Neuronal stem cell (in vitro differentiated cells): ENCODE measurements around the gene HOXC4.
"Not testable (repeated sequence)": the region's sequence is repeated elsewhere in the genome, so short reads cannot be mapped to it uniquely, and the experiment has no call there.

ENCODE experiments used
- DNase-seq: peaks from one replicate; pipeline ENCODE4 v3.0.0-alpha.2; 2013; ENCODE audit warnings: low spot score
- H2AFZ ChIP-seq: one replicate; pipeline ENCODE4 v1.6.1; 2013; ENCODE audit warnings: mild to moderate bottlenecking, low read length, inconsistent platforms
- H2AK5ac ChIP-seq: 2 replicates; pipeline ENCODE4 v1.6.1; 2013; ENCODE audit warnings: low read depth, mild to moderate bottlenecking, inconsistent platforms, low read length, moderate library complexity, mixed read lengths
- H2BK120ac ChIP-seq: 2 replicates; pipeline ENCODE4 v1.6.1; 2013; ENCODE audit warnings: low read depth, mild to moderate bottlenecking, inconsistent platforms, low read length, moderate library complexity, mixed read lengths
- H2BK12ac ChIP-seq: one replicate; pipeline ENCODE4 v1.6.1; 2013; ENCODE audit warnings: low read length, inconsistent platforms
- H2BK15ac ChIP-seq: 2 replicates; pipeline ENCODE4 v1.6.1; 2013; ENCODE audit warnings: mild to moderate bottlenecking, low read length, inconsistent platforms, mixed read lengths
- H2BK5ac ChIP-seq: one replicate; pipeline ENCODE4 v1.6.1; 2013; ENCODE audit warnings: inconsistent platforms, mild to moderate bottlenecking, low read length, moderate library complexity
- H3K14ac ChIP-seq: one replicate; pipeline ENCODE4 v1.6.1; 2013; ENCODE audit warnings: low read length, inconsistent platforms
- H3K18ac ChIP-seq: 2 replicates; pipeline ENCODE4 v1.6.1; 2013; ENCODE audit warnings: low read length, inconsistent platforms
- H3K23ac ChIP-seq: 2 replicates; pipeline ENCODE4 v1.6.1; 2013; ENCODE audit warnings: low read depth, mild to moderate bottlenecking, mixed read lengths, low read length, inconsistent platforms; ENCODE audit not compliant: poor library complexity
- H3K27ac ChIP-seq: replicated peaks from 3 replicates; pipeline ENCODE4 v1.5.1; 2013; ENCODE audit warnings: low read length, inconsistent platforms
- H3K27me3 ChIP-seq, 3 experiments: 2 replicates each; pipeline ENCODE4 v1.6.1; 2013; ENCODE audit warnings: low read length in 3 of 3, mild to moderate bottlenecking in 2 of 3, inconsistent platforms in 1 of 3, low read depth in 1 of 3, mixed read lengths in 1 of 3, moderate library complexity in 1 of 3; ENCODE audit not compliant: control insufficient read depth in 3 of 3, insufficient read depth in 3 of 3
- H3K36me3 ChIP-seq, 2 donors: replicated peaks in 1 of 2; 2 replicates each; pipeline ENCODE4 v1.6.1; 2013; ENCODE audit warnings: low read length in 2 of 2; ENCODE audit not compliant: control insufficient read depth in 2 of 2, insufficient read depth in 2 of 2
- H3K4ac ChIP-seq: 2 replicates; pipeline ENCODE4 v1.6.1; 2013; ENCODE audit warnings: inconsistent platforms, mild to moderate bottlenecking, low read length, moderate library complexity
- H3K4me1 ChIP-seq, 2 donors: 1 replicate in 1 of 2; 2 replicates in 1 of 2; pipeline ENCODE4 v1.6.1; 2013; ENCODE audit warnings: low read length in 2 of 2, low read depth in 1 of 2; ENCODE audit not compliant: control insufficient read depth in 2 of 2, insufficient read depth in 1 of 2
- H3K4me2 ChIP-seq: one replicate; pipeline ENCODE4 v1.6.1; 2013; ENCODE audit warnings: mild to moderate bottlenecking, low read length, inconsistent platforms; ENCODE audit not compliant: insufficient read depth, poor library complexity, severe bottlenecking
- H3K4me3 ChIP-seq, 2 donors: 2 replicates each; pipeline ENCODE4 v1.5.1; 2013; ENCODE audit warnings: low read length in 2 of 2, mild to moderate bottlenecking in 2 of 2, inconsistent platforms in 1 of 2, moderate library complexity in 1 of 2
- H3K79me1 ChIP-seq: one replicate; pipeline ENCODE4 v1.6.1; 2013; ENCODE audit warnings: low read depth, mild to moderate bottlenecking, inconsistent platforms, low read length, moderate library complexity
- H3K9ac ChIP-seq: one replicate; pipeline ENCODE4 v1.6.1; 2013; ENCODE audit warnings: mild to moderate bottlenecking, low read depth, low read length, inconsistent platforms; ENCODE audit not compliant: poor library complexity
- H3K9me3 ChIP-seq, 2 donors: replicated peaks in 1 of 2; 2 replicates each; pipeline versions ENCODE3 to v1.6.1; 2013; ENCODE audit warnings: low read length in 2 of 2, mild to moderate bottlenecking in 2 of 2, inconsistent platforms in 1 of 2, low read depth in 1 of 2, mixed read lengths in 1 of 2, moderate library complexity in 1 of 2; ENCODE audit not compliant: control insufficient read depth in 2 of 2, insufficient read depth in 1 of 2
- H4K8ac ChIP-seq: one replicate; pipeline ENCODE4 v1.6.1; 2013; ENCODE audit warnings: low read depth, mild to moderate bottlenecking, inconsistent platforms, low read length, moderate library complexity
- H4K91ac ChIP-seq: one replicate; pipeline ENCODE4 v1.6.1; 2013; ENCODE audit warnings: low read length, low read depth, mild to moderate bottlenecking, inconsistent platforms; ENCODE audit not compliant: poor library complexity
- WGBS, 2 donors: extraction: QIAGEN DNeasy Blood & Tissue Kit; methylation state at CpG; one replicate each; pipeline ENCODE4 v1.1.7; 2013; ENCODE audit warnings: missing lambda C conversion rate in 2 of 2, mixed read lengths in 1 of 2; ENCODE audit not compliant: insufficient read length in 2 of 2, insufficient replicate concordance in 1 of 2; ENCODE audit errors: extremely low coverage in 2 of 2; 5-methylcytosine and 5-hydroxymethylcytosine counted together

HOXC4 gene

GRCh38 chr12:54074308-54074707, 20.7 kb downstream of the HOXC4 start:
- no peak overlapping the region for H3K9ac ChIP-seq
- no peak overlapping the region for H2AK5ac ChIP-seq
- H4K8ac ChIP-seq = no peak overlapping the region
- no peaks in the 10 kb centered on the region for H3K36me3 ChIP-seq
- no peak overlapping the region for H3K18ac ChIP-seq
- no peaks in the 10 kb centered on the region for H3K79me1 ChIP-seq
- H3K27ac ChIP-seq = no peak overlapping the region
- H3K4me3 ChIP-seq = no peak overlapping the region
- H3K9me3 ChIP-seq = no peaks in the 10 kb centered on the region
- no peak for DNase-seq
- no peak overlapping the region for H3K23ac ChIP-seq
- no peak overlapping the region for H2BK12ac ChIP-seq
- no peak overlapping the region for H4K91ac ChIP-seq
- no peak overlapping the region for H2BK120ac ChIP-seq
- peaks cover 6 to 77% (median 44%) of the 10 kb centered on the region in 3 experiments for H3K27me3 ChIP-seq
- H2AFZ ChIP-seq = no peak overlapping the region
- WGBS, 2 donors = no CpG with 5 or more reads among the region's 6 CpGs
- no peak overlapping the region for H3K4me2 ChIP-seq
- H2BK5ac ChIP-seq = no peak overlapping the region
- no peak overlapping the region for H3K14ac ChIP-seq
- no peaks in the 10 kb centered on the region for H3K4me1 ChIP-seq
- no peak overlapping the region for H3K4ac ChIP-seq
- no peak overlapping the region for H2BK15ac ChIP-seq

- no peaks in the 10 kb centered on the region for H3K9me3 ChIP-seq
- no peak overlapping the region for H3K18ac ChIP-seq
- H3K4me1 ChIP-seq = no peaks in the 10 kb centered on the region
- H2BK12ac ChIP-seq = no peak overlapping the region
- no peak overlapping the region for H2BK15ac ChIP-seq
- DNase-seq = no peak
- no peaks in the 10 kb centered on the region for H3K36me3 ChIP-seq
- no peak overlapping the region for H3K4ac ChIP-seq
- H3K23ac ChIP-seq = no peak overlapping the region
- H4K91ac ChIP-seq = no peak overlapping the region
- WGBS, 2 donors = no CpG with 5 or more reads among the region's 6 CpGs
- H3K27me3 ChIP-seq = peaks cover 6 to 83% (median 53%) of the 10 kb centered on the region in 3 experiments
- no peaks in the 10 kb centered on the region for H3K79me1 ChIP-seq
- H3K4me3 ChIP-seq = no peak overlapping the region
- H2BK120ac ChIP-seq = no peak overlapping the region
- no peak overlapping the region for H3K14ac ChIP-seq
- H3K9ac ChIP-seq = no peak overlapping the region
- no peak overlapping the region for H2AK5ac ChIP-seq
- H4K8ac ChIP-seq = no peak overlapping the region
- no peak overlapping the region for H3K27ac ChIP-seq
- no peak overlapping the region for H2BK5ac ChIP-seq
- H3K4me2 ChIP-seq = no peak overlapping the region
- H2AFZ ChIP-seq = no peak overlapping the region
These were observed 21.8 kb downstream of the HOXC4 start for GRCh38 chr12:54075409-54075808.

GRCh38 chr12:54075974-54076373, 22.3 kb downstream of the HOXC4 start:
- no peak overlapping the region for H3K27ac ChIP-seq
- no peak overlapping the region for H2AFZ ChIP-seq
- no peaks in the 10 kb centered on the region for H3K9me3 ChIP-seq
- DNase-seq = no peak
- H3K9ac ChIP-seq = no peak overlapping the region
- H3K4me2 ChIP-seq = no peak overlapping the region
- H3K18ac ChIP-seq = no peak overlapping the region
- no peaks in the 10 kb centered on the region for H3K36me3 ChIP-seq
- H3K4me3 ChIP-seq = no peak overlapping the region
- H2AK5ac ChIP-seq = no peak overlapping the region
- no peak overlapping the region for H2BK12ac ChIP-seq
- H3K4me1 ChIP-seq = no peaks in the 10 kb centered on the region
- peaks cover 6 to 83% (median 55%) of the 10 kb centered on the region in 3 experiments for H3K27me3 ChIP-seq
- H2BK120ac ChIP-seq = no peak overlapping the region
- no peaks in the 10 kb centered on the region for H3K79me1 ChIP-seq
- no peak overlapping the region for H4K91ac ChIP-seq
- H3K14ac ChIP-seq = no peak overlapping the region
- no peak overlapping the region for H4K8ac ChIP-seq
- no peak overlapping the region for H2BK15ac ChIP-seq
- no peak overlapping the region for H2BK5ac ChIP-seq
- no peak overlapping the region for H3K23ac ChIP-seq
- no peak overlapping the region for H3K4ac ChIP-seq

- not testable (repeated sequence) for H4K8ac ChIP-seq, H2AFZ ChIP-seq, H3K79me1 ChIP-seq, H2BK120ac ChIP-seq, H3K9ac ChIP-seq, H3K36me3 ChIP-seq, H3K18ac ChIP-seq, H3K4me1 ChIP-seq, H3K27ac ChIP-seq, H2BK15ac ChIP-seq, H2AK5ac ChIP-seq, H2BK5ac ChIP-seq, H2BK12ac ChIP-seq, H3K4ac ChIP-seq, DNase-seq, H3K4me2 ChIP-seq, H4K91ac ChIP-seq, H3K14ac ChIP-seq, H3K9me3 ChIP-seq, H3K4me3 ChIP-seq, H3K23ac ChIP-seq
- no CpG with 5 or more reads among the region's 10 CpGs for WGBS, 2 donors
- H3K27me3 ChIP-seq = peaks cover 7 to 85% (median 67%) of the 10 kb centered on the region in 3 experiments
These were observed 24.2 kb downstream of the HOXC4 start for GRCh38 chr12:54077843-54078242.
